T follicular helper cell (primary cell): ENCODE data around the gene BORCS8.
"Not testable (repeated sequence)": the region's sequence is repeated elsewhere in the genome, so short reads cannot be mapped to it uniquely, and the experiment has no call there.

Experiments used
- DNase-seq: peaks from one replicate; pipeline ENCODE4 v3.0.0-alpha.2; 2020; ENCODE audit warnings: low read depth
- total RNA-seq, 2 experiments: gene quantifications; one replicate each; lab custom pipeline; 2026; lab: John Stamatoyannopoulos, UW

Gene BORCS8
- 8.6 to 10.0 reads per million in 2 experiments for total RNA-seq

GRCh38 chr19:19192078-19192882 lies at the start of gene BORCS8, which contains the start of gene RFXANK:
TSS of gene BORCS8 (minus strand) at chr19:19192152. CDS start at chr19:19192117, 35 bp downstream.
TSS of gene RFXANK (plus strand) at chr19:19192258. CDS start at chr19:19193947, 1,689 bp downstream.
- DNase-seq = peak; percentile 98

GRCh38 chr19:19240476-19240875 lies 48.5 kb upstream of the BORCS8 start:
- DNase-seq = no peak

- DNase-seq = no peak
Measured at GRCh38 chr19:19239675-19240074, 47.7 kb upstream of the BORCS8 start.

GRCh38 chr19:19238126-19238894 lies 46.4 kb upstream of the BORCS8 start:
- DNase-seq = no peak

DNA sequence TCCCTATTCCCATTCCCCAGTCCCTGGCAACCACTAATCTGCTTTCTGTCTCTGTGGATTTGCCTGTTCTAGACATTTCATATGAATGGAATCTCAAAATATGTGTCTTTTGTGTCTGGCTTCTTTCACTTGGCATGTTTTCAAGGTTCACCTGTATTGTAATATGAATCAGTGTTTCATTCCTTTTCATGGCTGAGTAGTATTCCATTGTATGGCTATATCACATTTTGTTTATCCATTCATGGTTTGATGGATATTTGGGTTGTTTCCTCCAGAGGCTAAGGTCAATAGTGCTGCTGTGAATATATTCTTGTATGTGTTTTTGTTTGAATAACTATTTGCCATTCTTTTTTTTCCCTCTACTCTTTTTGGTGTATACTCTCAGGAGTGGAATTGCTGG lies 44.2 kb upstream of the BORCS8 start:
- DNase-seq = no peak

- DNase-seq = no peak
Measured at GRCh38 chr19:19234220-19234816, 42.4 kb upstream of the BORCS8 start.

- DNase-seq = no peak
Measured at GRCh38 chr19:19232261-19232721, 40.3 kb upstream of the BORCS8 start.

- DNase-seq = no peak
Measured at GRCh38 chr19:19230999-19231398, 39.0 kb upstream of the BORCS8 start.

DNA sequence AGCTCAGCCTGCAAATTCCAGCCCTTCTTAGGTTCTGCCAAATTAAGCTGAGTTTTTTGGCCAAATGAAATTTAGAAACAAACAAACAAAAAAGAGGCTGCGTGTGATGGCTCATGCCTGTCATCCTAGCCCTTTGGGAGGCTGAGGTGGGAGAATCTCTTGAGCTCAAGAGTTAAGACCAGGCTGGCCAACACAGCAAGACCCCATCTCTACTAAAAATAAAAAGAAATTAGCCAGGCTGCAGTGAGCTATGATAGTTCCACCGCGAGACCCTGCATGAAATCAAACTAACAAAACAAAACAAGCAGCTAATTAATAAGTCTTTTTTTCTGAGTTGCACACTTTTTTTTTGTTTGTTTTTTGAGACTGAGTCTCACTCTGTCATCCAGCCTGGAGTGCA lies 37.7 kb upstream of the BORCS8 start:
- DNase-seq = no peak

GRCh38 chr19:19227217-19227616 lies 35.3 kb upstream of the BORCS8 start:
- DNase-seq = no peak

DNA sequence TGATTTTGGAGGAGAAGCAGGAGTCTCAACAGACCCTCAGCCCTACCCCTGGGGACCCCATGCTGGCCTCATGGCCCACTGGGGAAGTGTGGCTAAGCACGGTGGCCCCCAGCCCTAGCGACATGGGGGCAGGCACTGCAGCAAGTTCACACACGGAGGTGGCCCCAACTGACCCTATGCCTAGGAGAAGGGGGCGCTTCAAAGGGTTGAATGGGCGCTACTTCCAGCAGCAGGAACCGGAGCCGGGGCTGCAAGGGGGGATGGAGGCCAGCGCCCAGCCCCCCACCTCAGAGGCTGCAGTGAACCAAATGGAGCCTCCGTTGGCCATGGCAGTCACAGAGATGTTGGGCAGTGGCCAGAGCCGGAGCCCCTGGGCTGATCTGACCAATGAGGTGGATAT lies 34.7 kb upstream of the BORCS8 start:
- no peak for DNase-seq

GRCh38 chr19:19226204-19226603 lies 34.3 kb upstream of the BORCS8 start:
- DNase-seq = no peak

DNA sequence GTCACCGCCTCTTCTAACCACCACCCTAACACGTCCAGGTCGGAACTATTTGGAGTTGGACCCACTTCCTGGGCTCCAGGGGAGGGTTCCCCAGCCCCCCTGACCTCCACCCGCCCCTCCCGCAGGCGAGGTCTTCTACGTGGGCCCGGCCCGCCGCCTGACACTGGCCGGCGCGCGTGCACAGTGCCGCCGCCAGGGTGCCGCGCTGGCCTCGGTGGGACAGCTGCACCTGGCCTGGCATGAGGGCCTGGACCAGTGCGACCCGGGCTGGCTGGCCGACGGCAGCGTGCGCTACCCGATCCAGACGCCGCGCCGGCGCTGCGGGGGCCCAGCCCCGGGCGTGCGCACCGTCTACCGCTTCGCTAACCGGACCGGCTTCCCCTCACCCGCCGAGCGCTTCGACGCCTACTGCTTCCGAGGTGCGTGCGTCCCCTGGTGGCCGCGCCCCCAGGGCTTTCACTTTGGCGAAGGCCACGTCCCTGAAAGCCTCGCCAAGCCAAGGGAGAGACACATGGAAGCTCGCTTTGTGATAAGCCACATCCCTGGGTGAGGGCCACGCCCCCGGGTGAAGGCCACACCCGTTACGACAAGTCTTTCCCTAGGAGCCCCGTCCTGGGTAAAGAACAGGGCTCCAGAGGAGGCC lies 33.0 kb upstream of the BORCS8 start:
- DNase-seq = peak; percentile 63

DNA sequence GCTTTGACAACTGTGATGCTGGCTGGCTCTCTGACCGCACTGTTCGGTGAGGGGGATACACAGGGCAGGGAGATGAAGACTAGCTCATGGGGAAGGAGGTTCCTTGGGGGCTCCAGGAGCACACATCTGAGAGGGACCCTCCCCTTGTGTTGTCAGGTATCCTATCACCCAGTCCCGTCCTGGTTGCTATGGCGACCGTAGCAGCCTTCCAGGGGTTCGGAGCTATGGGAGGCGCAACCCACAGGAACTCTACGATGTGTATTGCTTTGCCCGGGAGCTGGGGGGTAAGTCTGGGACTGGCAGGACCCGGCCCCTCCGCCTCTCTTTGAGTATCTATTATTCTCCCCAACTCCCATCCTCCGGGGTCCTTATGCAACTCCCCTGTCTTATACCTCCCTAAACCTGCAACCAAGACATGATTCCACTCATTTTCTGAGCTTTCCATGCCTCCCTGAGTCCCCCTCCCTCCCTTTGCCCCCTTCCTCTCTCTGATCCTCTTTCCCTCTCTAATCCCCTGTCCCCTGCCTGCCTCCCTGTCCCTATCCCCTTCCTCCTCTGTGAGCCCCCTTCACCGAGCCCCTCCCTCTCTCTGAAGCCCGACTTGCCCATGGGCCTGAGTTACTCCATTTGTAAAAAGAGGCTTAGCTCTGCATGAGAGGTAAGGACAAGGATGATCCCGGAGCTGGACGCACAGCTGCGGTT lies 32.3 kb upstream of the BORCS8 start:
- DNase-seq = no peak

DNA sequence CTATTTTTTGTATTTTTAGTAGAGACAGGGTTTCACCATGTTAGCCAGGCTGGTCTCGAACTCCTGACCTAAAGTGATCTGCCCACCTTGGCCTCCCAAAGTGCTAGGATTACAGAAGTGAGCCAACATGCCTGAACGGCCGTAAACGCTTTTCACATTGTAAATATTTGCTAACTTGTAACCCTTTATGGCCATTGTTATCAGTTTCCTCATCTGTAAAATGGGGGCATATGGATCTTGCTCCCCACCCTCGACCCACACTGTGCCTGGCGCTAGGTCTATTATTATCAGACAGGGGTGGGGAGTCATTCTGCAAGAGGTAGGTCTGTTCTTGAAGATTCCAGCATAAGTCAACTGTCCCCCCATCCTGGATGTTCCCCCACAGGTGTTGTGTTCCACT lies 31.7 kb upstream of the BORCS8 start:
- DNase-seq = no peak

DNA sequence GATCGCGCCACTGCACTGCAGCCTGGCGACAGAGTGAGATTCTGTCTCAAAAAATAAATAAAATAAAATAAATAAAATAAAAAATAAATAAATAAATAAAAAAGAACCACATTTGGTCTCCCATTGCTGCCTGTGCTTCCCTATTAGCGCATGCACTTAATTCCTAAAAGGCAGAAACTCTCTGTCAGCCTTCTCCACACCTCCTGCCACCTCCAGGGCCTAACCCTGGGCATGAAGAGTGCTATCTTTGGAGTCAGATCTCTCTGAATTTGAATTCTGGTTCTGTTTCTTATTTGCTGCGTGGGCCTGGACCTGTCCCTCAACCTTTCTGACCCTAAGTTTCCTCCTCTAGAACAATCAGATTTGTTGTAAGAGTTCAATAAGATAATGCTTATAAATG lies 31.1 kb upstream of the BORCS8 start:
- no peak for DNase-seq

GRCh38 chr19:19221000-19221399 lies 29.0 kb upstream of the BORCS8 start:
- not testable (repeated sequence) for DNase-seq

DNA sequence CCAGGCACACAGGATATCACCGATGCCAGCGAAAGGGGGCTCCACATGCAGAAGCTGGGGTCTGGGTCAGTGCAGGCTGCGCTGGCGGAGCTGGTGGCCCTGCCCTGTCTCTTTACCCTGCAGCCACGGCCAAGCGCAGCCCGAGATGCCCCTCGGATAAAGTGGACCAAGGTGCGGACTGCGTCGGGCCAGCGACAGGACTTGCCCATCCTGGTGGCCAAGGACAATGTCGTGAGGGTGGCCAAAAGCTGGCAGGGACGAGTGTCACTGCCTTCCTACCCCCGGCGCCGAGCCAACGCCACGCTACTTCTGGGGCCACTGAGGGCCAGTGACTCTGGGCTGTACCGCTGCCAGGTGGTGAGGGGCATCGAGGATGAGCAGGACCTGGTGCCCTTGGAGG lies 27.0 kb upstream of the BORCS8 start:
- DNase-seq = no peak

GRCh38 chr19:19217099-19217498 lies 25.1 kb upstream of the BORCS8 start:
- DNase-seq = no peak

DNA sequence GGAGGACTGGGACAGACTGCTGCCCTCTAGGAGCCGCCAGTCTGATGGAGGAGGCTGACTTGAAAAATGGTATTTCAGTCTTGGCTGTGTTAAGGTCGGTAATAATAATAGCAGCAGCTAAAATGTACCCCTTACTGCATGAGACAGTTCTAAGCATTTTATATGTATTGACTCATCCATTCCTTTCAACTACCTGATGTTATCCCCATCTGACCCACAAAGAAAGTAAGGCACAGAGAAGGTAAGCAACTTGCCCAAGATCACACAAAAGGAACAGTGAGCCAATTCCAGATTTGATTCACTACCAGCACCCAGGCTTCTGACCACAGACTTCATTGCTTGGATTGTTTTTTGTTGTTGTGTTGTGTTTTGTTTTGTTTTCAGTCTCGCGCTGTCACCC lies 23.8 kb upstream of the BORCS8 start:
- no peak for DNase-seq

GRCh38 chr19:19214892-19215291 lies 22.9 kb upstream of the BORCS8 start:
- no peak for DNase-seq

DNA sequence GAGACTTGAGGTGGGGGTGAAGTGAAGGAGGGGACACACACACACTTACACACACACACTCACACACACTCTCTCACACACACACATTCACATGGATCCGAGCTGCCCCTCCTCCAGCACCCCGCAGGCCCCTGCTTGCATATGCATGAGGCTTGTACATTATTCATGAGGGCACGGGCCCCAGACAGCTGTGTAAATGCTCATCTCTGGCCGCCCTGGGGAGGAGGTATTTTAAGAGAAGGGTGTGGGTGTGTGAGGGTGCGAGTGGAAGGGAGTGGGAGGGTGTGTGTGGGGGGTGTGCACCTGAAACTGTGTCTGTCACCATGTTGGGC lies 22.2 kb upstream of the BORCS8 start:
- no peak for DNase-seq
